Trophoblast cell (in vitro differentiated cells and primary cell): ENCODE data around the gene NLE1.
"Not testable (repeated sequence)": the region's sequence is repeated elsewhere in the genome, so short reads cannot be mapped to it uniquely, and the experiment has no call there.

Experiments
- DNase-seq, 2 donors: peaks; one replicate each; pipeline ENCODE4 v3.0.0-alpha.2; 2016
- H2AFZ ChIP-seq: 2 replicates; pipeline ENCODE4 v1.6.1; 2013; ENCODE audit warnings: low read length, moderate library complexity, mild to moderate bottlenecking; ENCODE audit not compliant: insufficient read depth, poor library complexity
- H2AK5ac ChIP-seq: 2 replicates; pipeline ENCODE4 v1.6.1; 2013; ENCODE audit warnings: mild to moderate bottlenecking, low read length
- H2BK120ac ChIP-seq: 2 replicates; pipeline ENCODE4 v1.6.1; 2013; ENCODE audit warnings: low read length, mild to moderate bottlenecking, moderate library complexity; ENCODE audit not compliant: insufficient read depth, poor library complexity
- H2BK12ac ChIP-seq: 2 replicates; pipeline ENCODE4 v1.6.1; 2013; ENCODE audit warnings: mild to moderate bottlenecking, low read length, moderate library complexity
- H2BK5ac ChIP-seq: 2 replicates; pipeline ENCODE4 v1.6.1; 2013; ENCODE audit warnings: low read length, low read depth, moderate library complexity, mild to moderate bottlenecking; ENCODE audit not compliant: poor library complexity
- H3K14ac ChIP-seq: 2 replicates; pipeline ENCODE4 v1.6.1; 2013; ENCODE audit warnings: mild to moderate bottlenecking, low read length
- H3K18ac ChIP-seq: 2 replicates; pipeline ENCODE4 v1.6.1; 2013; ENCODE audit warnings: mild to moderate bottlenecking, low read length
- H3K23ac ChIP-seq: 2 replicates; pipeline ENCODE4 v1.6.1; 2013; ENCODE audit warnings: low read length
- H3K27ac ChIP-seq: 2 replicates; pipeline ENCODE4 v1.5.1; 2013; ENCODE audit warnings: low read depth, mild to moderate bottlenecking, inconsistent platforms, low read length, moderate library complexity
- H3K27me3 ChIP-seq: 2 replicates; pipeline ENCODE4 v1.6.1; 2013; ENCODE audit warnings: inconsistent platforms, mild to moderate bottlenecking, low read length, moderate library complexity; ENCODE audit not compliant: insufficient read depth
- H3K36me3 ChIP-seq, 2 experiments: 1 replicate in 1 of 2; 2 replicates in 1 of 2; pipeline ENCODE4 v1.6.1; 2013; ENCODE audit warnings: low read length in 2 of 2, mild to moderate bottlenecking in 2 of 2, moderate library complexity in 1 of 2; ENCODE audit not compliant: insufficient read depth in 2 of 2, control insufficient read depth in 1 of 2
- H3K4ac ChIP-seq: 2 replicates; pipeline ENCODE4 v1.6.1; 2013; ENCODE audit warnings: low read depth, mild to moderate bottlenecking, low read length, moderate library complexity
- H3K4me1 ChIP-seq, 2 experiments: 1 replicate in 1 of 2; 2 replicates in 1 of 2; pipeline ENCODE4 v1.6.1; 2013; ENCODE audit warnings: low read length in 2 of 2, mild to moderate bottlenecking in 2 of 2, moderate library complexity in 1 of 2; ENCODE audit not compliant: insufficient read depth in 2 of 2, control insufficient read depth in 1 of 2
- H3K4me2 ChIP-seq: 2 replicates; pipeline ENCODE4 v1.6.1; 2013; ENCODE audit warnings: inconsistent platforms, mild to moderate bottlenecking, low read length, moderate library complexity
- H3K4me3 ChIP-seq: 2 replicates; pipeline ENCODE4 v1.5.1; 2013; ENCODE audit warnings: mild to moderate bottlenecking, low read depth, low read length, inconsistent platforms
- H3K79me1 ChIP-seq: one replicate; pipeline ENCODE4 v1.6.1; 2013; ENCODE audit warnings: low read length
- H3K79me2 ChIP-seq: 2 replicates; pipeline ENCODE4 v1.6.1; 2013; ENCODE audit warnings: low read length, mild to moderate bottlenecking; ENCODE audit not compliant: control insufficient read depth, insufficient read depth, poor library complexity
- H3K9ac ChIP-seq: 2 replicates; pipeline ENCODE4 v1.6.1; 2013; ENCODE audit warnings: mild to moderate bottlenecking, low read length
- H3K9me3 ChIP-seq: 2 replicates; pipeline ENCODE4 v1.6.1; 2013; ENCODE audit warnings: low read depth, mild to moderate bottlenecking, control low read depth, inconsistent platforms, low read length; ENCODE audit not compliant: insufficient read depth
- H4K12ac ChIP-seq: 2 replicates; pipeline ENCODE4 v1.6.1; 2013; ENCODE audit warnings: low read depth, mild to moderate bottlenecking, low read length, moderate library complexity
- H4K8ac ChIP-seq: 2 replicates; pipeline ENCODE4 v1.6.1; 2013; ENCODE audit warnings: low read depth, mild to moderate bottlenecking, low read length, moderate library complexity
- H4K91ac ChIP-seq: one replicate; pipeline ENCODE4 v1.6.1; 2013; ENCODE audit warnings: low read depth, mild to moderate bottlenecking, low read length, moderate library complexity
- WGBS: extraction: QIAGEN DNeasy Blood & Tissue Kit; methylation state at CpG from one replicate; pipeline ENCODE4 v1.1.7; 2013; ENCODE audit warnings: missing lambda C conversion rate; ENCODE audit not compliant: insufficient read length, insufficient coverage; ENCODE audit errors: extremely low coverage; 5-methylcytosine and 5-hydroxymethylcytosine counted together

The NLE1 gene

GRCh38 chr17:35179379-35179778 is 37.3 kb upstream of the NLE1 start:
- not testable (repeated sequence) for H2AFZ ChIP-seq, H3K79me1 ChIP-seq, H2BK12ac ChIP-seq, H4K91ac ChIP-seq, H3K23ac ChIP-seq, H2BK120ac ChIP-seq, H3K9me3 ChIP-seq, H3K79me2 ChIP-seq, H3K4me3 ChIP-seq, H3K4ac ChIP-seq, H2AK5ac ChIP-seq, H4K8ac ChIP-seq, H3K4me2 ChIP-seq, H3K27me3 ChIP-seq, H4K12ac ChIP-seq, H3K18ac ChIP-seq, DNase-seq, H3K9ac ChIP-seq, H2BK5ac ChIP-seq, H3K14ac ChIP-seq, H3K4me1 ChIP-seq, H3K27ac ChIP-seq, H3K36me3 ChIP-seq
- no CpG with 5 or more reads among the region's 5 CpGs for WGBS

GRCh38 chr17:35176897-35177296 is 34.8 kb upstream of the NLE1 start:
- Histone ChIP-seq H3K14ac (no peak overlapping the region), H3K9me3 (no peaks in the 10 kb centered on the region), H3K27ac (no peak overlapping the region), H3K4me3 (no peak overlapping the region), H3K18ac (no peak overlapping the region), H2BK12ac (no peak overlapping the region), H4K8ac (no peak overlapping the region), H2AK5ac (no peak overlapping the region), H3K27me3 (no peaks in the 10 kb centered on the region), H3K4me2 (no peak overlapping the region), H4K91ac (no peak overlapping the region), H3K4me1 (no peaks in the 10 kb centered on the region), H3K79me1 (no peaks in the 10 kb centered on the region), H3K23ac (no peak overlapping the region), H2BK120ac (no peak overlapping the region), H2AFZ (no peak overlapping the region), H3K79me2 (no peaks in the 10 kb centered on the region), H4K12ac (no peak overlapping the region), H2BK5ac (no peak overlapping the region), H3K36me3 (no peaks in the 10 kb centered on the region), H3K9ac (no peak overlapping the region), H3K4ac (no peak overlapping the region)
- no CpG with 5 or more reads among the region's 8 CpGs for WGBS
- DNase-seq: no peak

- H3K9ac ChIP-seq: peak overlapping the region; percentile 13
- H3K36me3 ChIP-seq: no peaks in the 10 kb centered on the region
- no peaks in the 10 kb centered on the region for H3K79me1 ChIP-seq
- H4K91ac ChIP-seq: no peak overlapping the region
- H3K9me3 ChIP-seq: no peaks in the 10 kb centered on the region
- no peak overlapping the region for H3K4me3 ChIP-seq
- no peak overlapping the region for H3K27ac ChIP-seq
- H2BK12ac ChIP-seq: no peak overlapping the region
- no peak overlapping the region for H2BK5ac ChIP-seq
- H3K27me3 ChIP-seq: no peaks in the 10 kb centered on the region
- H3K4me1 ChIP-seq: no peaks in the 10 kb centered on the region
- H3K4me2 ChIP-seq: no peak overlapping the region
- no peak overlapping the region for H4K12ac ChIP-seq
- no peaks in the 10 kb centered on the region for H3K79me2 ChIP-seq
- H2AK5ac ChIP-seq: no peak overlapping the region
- H3K4ac ChIP-seq: no peak overlapping the region
- no peak overlapping the region for H2BK120ac ChIP-seq
- DNase-seq: peak; percentile 75 to 92
- H2AFZ ChIP-seq: no peak overlapping the region
- no CpG with 5 or more reads among the region's 9 CpGs for WGBS
- H3K23ac ChIP-seq: no peak overlapping the region
- no peak overlapping the region for H3K14ac ChIP-seq
- no peak overlapping the region for H4K8ac ChIP-seq
- no peak overlapping the region for H3K18ac ChIP-seq
These were observed 33.7 kb upstream of the NLE1 start for GRCh38 chr17:35175638-35176415.

DNA sequence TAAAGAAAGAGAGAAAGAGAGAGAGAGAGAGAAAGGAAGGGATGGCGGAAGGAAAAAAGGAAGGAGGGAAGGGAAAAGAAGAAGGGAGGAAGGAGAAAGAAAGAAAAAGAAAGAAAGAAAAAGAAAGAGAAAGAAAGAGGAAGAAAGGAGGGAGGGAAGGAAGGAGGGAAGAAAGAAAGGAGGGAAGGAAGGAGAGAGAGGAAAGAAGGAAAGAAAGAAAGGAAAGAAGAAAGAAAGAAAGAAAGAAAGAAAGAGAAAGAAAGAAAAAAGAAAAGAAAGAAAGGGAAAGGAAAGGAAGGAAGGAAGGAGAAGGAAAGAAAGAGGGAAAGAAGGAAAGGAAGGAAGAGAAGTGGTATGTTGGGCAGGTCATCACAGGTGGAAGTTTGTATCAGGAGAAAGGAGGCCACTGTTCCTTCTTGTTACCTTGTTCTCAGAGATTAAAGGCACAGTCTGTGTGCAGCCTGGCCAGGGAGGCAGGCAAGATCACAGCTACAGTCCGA is 32.8 kb upstream of the NLE1 start:
- Histone ChIP-seq H3K9me3 (peaks cover 1% of the 10 kb centered on the region), H3K9ac (no peak overlapping the region), H2BK5ac (no peak overlapping the region), H3K27me3 (no peaks in the 10 kb centered on the region), H3K14ac (no peak overlapping the region), H3K4me2 (no peak overlapping the region), H3K36me3 (no peaks in the 10 kb centered on the region), H3K27ac (no peak overlapping the region), H4K91ac (no peak overlapping the region), H2BK120ac (no peak overlapping the region), H2AFZ (no peak overlapping the region), H3K4me3 (no peak overlapping the region), H3K4me1 (no peaks in the 10 kb centered on the region), H3K23ac (no peak overlapping the region), H3K18ac (no peak overlapping the region), H4K12ac (no peak overlapping the region), H3K79me1 (no peaks in the 10 kb centered on the region), H3K79me2 (no peaks in the 10 kb centered on the region), H2BK12ac (no peak overlapping the region), H2AK5ac (no peak overlapping the region), H3K4ac (no peak overlapping the region), H4K8ac (no peak overlapping the region)
- DNase-seq: no peak
- WGBS: 100% methylated on average over 1 of the region's 2 CpGs
